ENCODE measurements around the gene MPPED2.

The MPPED2 gene

DNA sequence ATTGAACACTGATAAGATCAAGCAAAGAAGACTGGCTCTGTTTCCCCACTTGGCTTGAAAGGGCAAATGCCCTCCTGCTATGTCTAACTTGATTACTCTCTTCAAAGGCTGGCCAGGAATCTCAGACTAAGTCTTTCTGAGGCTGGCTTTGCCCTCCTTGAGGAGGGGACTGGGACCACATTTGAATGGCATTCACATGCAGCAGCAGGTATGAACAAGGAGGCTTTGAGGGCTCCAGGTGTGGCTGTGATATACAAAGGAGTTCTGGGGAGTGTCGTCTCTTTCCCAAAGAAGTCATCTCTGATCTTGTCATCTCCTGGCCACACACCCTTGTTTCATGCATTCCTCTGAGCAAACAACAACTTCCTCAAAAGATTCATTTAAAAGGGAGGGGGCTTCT, 132.4 kb downstream of the MPPED2 start:
- DNase-seq (ENCODE audit: low spot score): no peak

DNA sequence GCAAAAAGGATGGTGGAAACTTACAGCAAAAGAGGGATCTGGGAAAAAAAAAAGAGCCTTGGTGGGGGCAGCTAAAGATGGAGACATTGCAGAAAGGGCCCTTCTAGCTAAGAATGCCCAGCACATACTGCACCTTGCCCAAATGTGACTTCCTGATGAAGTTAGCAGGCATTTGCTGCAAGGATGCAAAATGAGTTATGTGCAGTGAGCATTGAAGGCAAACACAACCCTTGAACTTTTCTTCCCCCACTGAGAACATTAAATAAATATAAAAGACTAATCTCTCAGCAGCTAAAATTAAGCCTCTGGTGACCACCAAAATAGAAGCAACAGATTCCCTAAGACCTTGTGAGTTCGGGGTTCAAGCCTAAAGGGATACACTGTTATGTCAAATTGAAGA, 133.3 kb downstream of the MPPED2 start:
- no peak for DNase-seq (ENCODE audit: low spot score)

DNA sequence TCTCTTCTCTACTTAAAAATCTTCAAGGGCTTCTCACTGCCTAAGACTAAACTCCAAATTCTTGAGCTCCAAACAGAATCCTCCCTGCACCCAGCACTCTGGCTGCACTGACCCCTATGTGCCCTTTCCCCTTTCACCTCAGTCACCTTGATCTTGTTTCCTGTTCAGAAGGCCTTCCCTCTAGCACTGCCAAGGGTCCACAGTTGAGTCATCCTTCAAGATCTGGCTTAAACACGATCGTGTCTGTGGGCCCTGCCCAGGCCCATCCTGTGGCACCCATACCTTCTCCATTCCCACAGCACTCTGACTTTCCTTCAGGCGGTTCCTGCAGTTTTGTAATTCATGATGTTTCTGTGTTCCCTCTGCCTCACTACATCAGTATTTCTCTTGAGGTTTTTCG, 134.0 kb downstream of the MPPED2 start:
- no peak for DNase-seq (ENCODE audit: low spot score)

DNA sequence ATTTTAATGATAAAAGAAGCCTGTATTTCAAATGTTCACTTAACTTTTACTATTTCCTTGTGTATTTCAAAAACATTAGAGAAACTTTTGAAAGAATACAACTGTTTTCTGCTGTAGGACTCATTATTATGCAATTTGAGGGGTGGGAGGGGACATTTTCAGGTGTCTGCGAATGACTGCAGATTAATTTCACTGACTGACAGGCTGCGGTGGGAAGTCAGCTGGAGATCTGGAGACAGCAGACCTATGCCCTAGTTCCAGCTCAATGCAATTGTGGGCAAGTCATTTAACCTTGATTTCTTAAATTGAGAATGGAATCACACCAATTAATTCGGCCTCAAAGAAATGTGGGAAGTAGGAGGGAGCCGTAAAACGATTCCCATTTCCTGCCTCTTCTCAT, 134.5 kb downstream of the MPPED2 start:
- no peak for DNase-seq (ENCODE audit: low spot score)

DNA sequence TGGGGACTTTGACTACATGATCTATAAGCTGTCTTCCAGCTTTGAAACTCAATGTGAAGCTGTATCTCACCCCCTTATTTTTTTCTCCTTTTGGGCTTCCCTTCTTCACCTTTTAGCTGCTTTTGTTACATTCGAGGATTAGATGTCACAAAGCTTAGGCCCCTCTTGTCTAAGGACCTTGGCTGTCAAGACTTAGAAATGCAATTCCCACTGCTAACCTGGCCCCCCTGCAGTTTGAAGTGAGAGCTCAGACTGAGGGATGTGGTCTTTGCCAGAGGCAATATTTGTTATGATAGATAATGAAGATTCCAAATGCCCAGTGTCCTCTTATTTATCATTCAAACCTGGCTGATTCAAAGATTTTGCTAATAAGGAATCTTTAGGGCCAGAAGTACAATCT, 135.0 kb downstream of the MPPED2 start:
- DNase-seq (ENCODE audit: low spot score): no peak

DNA sequence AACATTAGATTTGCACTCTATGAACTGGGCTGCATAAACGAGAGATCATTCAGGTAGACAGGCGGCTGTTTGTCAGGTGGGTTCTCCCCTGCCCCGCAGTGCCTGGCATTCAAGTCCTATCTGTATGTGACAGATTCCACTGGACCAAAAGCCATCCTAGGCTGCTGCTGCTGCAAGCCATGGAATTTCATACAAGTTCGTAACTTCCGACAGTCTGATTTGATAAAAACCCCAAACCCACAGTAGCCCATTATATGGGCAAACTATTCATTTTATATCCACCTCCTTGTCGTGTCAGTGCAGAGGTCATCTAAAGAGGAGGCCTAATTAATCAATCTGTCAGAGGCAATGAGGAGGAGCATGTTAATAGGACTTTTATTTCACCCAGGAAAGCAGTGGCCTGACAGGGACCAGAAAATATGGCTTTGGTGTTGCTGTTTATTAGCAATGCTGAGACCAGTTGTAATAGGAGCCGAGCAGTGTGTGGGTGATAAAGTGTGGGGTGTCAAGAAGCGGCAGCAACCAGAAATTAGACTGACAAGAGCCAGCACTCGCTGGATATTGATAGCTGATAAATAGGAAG, 139.0 kb downstream of the MPPED2 start:
- no peak for DNase-seq (ENCODE audit: low spot score)

DNA sequence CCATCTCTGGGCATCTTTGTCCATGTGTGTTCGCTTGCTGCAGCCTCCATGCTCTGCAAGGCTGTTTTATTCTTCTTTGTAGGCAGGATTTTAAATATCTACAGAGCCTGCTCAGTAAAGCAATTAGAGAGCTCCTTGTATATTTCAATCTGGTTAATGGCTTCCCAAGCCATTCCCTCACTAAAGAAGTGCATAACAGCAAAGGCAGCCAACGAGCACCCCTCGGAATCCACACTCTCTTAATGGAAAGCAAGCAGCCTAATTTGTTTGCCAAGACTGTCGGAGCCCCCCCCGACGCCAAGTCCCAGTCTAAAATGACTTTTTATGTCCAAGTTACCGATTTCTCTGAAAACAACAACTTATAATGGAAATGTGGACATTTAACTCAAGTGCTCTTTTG, 139.6 kb downstream of the MPPED2 start:
- DNase-seq (ENCODE audit: low spot score): no peak

DNA sequence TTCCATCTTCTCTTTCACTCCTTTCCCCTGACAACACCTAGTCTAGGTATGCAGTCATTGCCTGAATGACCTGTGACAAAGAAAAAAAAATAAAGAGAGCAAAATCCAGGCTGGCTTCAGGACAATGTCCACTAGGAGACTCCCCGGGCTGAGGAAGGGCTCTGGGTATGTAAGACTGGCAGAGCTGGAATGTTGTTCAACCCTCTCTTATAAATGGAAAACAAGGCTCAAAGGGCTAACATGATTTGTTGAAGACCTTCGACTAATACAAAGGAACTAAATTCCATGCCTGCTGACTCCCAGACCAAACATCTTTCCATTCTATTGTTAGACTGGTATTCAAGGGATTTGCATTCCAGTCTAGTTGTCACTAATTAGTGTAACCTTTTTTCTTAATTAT, 141.1 kb downstream of the MPPED2 start:
- no peak for DNase-seq (ENCODE audit: low spot score)

DNA sequence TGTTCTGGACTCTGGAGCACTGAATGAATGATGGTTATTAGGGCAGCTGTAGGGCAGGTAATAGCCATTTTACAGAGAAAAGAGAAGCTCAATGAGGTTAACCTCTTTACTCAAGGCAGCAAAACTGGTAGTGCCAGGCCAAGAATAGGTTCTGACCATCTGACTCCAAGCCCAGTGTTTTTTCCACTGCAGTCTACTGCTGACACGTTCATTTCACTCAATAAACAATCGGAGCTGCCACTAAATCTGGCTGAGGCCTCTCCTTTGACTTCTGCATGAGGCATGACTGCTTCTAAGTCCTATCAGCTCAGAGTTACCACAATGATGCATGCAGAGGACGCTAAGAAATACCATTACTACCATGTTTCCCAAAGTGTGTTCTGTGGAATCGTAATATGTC, 145.6 kb downstream of the MPPED2 start:
- DNase-seq (ENCODE audit: low spot score): no peak

DNA sequence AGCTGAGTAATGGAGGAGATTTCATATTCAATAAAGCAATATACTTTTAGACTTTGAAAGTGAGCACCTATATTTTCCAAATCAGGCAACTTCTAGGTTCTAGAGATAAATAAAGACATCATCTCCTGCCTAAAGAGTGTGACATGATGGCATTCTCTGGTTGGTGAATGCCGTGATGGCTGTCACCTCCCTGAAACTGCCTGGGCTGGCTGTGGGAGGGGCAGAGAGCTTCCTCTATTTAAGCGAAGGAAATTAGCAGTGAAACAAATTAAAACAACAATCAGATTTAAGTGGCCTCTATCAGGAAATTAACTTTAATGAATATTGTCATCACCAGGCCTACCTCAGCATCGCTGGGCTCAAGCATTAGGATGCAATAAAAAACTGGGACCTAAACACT, 149.4 kb downstream of the MPPED2 start:
- DNase-seq (ENCODE audit: low spot score): no peak

DNA sequence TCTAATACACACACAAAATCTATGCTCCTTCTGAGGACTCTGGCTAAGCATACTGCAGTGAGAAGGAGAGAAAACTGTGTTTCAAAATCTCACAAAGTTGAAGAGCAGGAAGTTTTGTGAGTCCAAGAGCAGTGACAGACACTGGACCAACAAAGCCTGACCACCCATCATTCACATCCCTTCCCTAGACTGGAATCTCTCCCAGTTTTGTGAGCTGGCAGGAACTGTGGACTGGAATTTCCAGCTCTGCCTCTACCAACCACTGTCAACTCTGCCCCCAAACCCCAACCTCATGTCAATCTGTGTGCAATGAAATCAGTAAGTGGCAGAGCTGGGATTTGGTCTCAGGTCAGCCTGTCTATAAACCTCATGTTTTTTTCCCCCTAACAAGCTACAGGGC, 150.7 kb downstream of the MPPED2 start:
- DNase-seq (ENCODE audit: low spot score): no peak

DNA sequence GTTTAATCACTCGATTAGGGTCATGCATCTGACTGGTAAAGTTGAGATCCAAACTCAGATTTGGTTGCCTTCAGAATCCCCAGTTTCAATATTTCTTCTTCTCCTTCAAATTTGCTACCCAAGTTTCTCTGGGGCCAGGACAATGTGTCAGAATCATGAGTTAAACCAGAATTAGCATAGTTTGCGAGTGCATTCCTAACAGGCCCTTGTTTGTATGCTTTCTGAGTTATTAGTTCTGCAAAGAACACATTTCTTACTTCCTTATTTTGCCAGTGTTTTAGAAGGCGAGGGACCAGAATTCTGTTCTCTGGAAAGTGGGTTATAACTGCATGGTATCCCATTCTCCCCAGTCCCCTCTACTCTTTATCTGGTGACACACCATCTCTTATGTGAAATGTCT, 151.3 kb downstream of the MPPED2 start:
- DNase-seq (ENCODE audit: low spot score): no peak

DNA sequence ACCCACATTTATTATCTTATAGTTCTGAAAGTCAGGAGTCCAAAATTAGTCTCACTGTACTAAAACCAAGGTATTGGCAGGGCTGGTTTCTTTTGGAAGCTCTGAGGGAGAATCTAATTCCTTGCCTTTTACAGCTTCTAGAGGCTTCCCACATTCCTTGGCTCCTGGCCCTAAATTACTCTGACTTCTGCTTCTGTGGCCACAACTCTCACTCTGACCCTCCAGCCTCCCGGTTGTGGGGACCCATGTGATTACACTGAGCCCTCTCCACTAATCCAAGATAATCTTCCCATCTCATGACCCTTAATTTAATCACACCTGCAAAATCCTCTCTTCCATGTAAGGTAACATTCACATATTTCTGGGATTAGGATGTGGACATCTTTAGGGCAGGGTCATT, 152.3 kb downstream of the MPPED2 start:
- DNase-seq (ENCODE audit: low spot score): no peak

DNA sequence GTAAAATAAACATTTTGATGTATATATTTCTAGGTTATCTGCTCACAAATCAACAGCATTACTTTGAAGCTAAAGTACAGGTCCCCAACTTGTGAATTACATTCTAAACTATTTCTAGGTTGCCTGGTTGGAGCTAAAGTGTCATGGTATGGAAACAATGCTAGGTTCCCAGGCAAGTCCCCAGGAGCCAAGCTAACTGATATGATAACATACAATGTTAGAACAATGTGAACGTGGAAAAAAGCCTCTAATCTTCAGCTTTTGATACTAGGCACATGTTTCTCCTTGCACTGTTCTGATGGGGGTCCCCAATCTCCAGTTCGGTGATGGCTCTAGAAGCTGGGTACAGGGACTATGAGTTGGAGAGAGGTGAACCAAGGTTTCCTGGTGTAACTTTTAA, 153.4 kb downstream of the MPPED2 start:
- DNase-seq (ENCODE audit: low spot score): no peak

DNA sequence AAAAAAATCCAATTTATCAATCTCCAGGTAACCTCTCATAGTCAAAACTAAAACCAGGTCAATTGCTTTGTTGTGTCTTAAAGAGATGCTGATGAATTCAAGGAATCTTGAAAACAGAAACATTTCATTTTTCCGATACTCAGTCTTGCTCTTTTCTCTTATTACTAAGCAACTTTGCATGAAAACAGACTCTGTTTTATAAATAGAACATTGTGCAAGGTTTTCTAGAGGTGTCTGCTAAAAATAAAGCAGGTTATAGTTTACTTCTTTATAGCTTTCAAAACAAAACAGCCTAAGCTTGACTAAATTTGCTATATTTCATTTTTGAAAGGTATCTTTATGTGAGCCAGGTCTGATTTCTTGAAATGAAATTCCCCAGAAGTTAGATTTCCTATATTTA, 154.0 kb downstream of the MPPED2 start:
- no peak for DNase-seq (ENCODE audit: low spot score)

DNA sequence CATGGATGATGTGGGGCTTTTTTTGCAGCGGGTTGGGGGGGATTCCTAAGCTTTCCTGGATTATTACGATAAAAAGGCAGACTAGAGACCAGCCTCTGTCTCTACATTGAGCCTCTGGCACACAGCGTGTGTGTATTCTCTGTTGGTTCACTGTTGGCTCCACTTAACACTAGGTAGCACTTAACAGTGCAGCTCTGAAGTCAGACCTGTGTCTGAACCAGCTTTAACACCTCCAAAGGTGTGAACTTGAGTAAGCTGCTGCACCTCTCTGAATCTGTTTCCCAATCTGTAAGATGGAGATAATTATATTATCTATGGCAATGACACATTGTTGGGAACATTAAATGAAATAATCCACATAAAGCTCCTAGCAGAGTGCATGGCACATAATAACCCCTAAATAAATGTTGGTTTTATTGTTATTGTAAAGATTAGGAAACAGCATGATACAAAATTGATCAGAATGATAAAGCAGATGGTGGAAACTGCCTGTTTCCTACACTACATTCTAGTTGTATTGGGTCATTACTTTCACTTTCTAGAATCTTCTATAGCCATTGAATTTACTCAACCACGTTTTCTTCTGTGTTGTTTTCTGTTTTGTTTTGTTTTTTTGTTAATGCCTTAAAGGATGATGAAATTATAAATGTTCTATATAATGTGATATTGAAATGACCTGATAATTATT, 154.9 kb downstream of the MPPED2 start:
- DNase-seq (ENCODE audit: low spot score): no peak

DNA sequence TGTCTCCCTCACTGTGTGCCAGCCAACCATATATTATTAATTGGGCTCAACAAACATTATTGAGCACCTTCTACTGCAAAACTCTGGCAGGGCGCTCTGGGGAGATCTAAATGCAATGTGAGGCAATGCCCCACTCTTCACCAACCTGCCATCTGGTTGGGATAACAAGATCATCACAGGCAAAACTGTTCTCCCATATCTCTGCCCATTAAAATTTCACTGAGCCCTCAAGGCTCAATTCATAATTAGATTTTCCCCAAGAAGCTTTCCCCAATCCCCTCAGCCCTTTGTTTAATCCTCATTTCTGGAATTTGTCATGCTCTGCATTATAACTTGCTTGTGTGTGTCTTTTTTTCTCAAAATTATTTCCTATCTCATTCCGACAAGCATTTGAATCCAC, 156.6 kb downstream of the MPPED2 start:
- no peak for DNase-seq (ENCODE audit: low spot score)

DNA sequence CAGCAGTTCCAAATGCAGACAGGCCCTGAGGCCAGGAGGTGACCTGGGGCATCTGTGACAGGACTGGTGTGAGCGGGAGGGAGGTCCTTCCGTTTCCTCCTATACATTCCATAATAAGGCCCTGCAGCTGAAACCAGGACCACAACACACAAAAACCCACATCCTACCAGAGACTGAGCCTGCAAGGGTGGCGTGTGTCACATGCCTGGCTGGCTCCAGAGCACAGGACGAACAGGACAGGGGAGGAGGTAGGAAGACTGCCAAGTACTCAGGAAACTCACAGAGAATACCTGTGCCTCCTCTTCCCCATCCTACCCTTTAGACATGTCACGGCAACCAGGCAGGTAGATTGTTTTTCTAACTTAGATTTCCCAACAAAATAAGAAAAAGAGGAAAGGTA, 159.4 kb downstream of the MPPED2 start:
- no peak for DNase-seq (ENCODE audit: low spot score)

DNA sequence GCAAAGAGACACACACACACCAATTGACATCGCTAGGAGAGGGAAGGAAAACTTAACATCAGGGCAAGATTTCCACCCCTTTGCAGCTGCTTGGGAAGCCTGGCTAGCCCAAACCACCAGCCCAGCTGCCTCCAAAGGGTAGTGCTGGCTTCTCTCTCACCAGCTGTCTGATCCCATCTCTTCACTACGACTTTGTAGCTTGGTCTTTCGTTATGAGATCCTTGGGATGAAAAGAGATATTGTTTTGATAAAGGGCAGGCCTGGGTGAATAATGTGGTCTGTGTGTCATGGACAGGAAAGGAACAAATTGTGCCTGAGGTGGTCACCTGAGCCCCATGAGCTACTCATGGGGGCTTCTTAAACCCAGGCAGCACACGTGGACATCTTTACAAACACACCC, 161.3 kb downstream of the MPPED2 start:
- no peak for DNase-seq (ENCODE audit: low spot score)

DNA sequence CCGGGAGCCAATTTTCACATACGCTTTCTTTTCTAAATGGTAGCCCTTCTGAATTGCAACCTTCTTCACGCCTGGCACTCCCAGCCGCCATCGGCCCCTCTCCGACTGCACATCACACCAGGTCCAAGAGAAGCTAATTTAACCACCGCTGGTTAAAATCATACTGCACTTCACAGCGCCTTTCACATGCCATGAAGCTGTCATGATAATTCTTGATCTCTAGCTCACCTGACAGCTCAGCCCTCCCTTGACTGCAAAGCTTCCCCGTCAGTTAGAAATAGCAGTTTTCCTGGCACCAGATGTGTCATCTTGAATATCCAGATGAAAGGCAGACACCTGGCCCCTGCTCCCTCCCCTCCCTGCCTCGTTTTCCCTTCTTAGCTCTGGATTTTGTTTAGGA, 161.8 kb downstream of the MPPED2 start:
- no peak for DNase-seq (ENCODE audit: low spot score)

DNA sequence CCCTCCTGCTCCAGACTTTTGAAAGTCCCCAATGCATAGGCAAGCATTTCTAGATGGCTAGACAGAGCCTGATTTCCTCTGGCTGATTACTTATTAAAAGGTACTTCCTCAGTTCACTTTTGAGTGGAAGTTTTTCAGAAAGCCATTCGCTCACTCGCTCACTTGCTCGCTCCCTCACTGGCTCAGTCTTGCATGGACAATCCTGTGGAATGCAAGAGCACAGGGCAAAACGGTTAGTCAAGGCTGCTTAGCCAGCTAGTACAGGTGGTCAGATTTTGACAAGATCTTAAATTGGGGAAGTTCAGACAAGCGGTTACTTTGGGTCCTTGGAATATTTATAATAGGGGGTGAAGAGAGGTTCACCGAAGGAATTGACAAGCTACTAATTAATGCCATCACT, 162.3 kb downstream of the MPPED2 start:
- DNase-seq (ENCODE audit: low spot score): no peak

DNA sequence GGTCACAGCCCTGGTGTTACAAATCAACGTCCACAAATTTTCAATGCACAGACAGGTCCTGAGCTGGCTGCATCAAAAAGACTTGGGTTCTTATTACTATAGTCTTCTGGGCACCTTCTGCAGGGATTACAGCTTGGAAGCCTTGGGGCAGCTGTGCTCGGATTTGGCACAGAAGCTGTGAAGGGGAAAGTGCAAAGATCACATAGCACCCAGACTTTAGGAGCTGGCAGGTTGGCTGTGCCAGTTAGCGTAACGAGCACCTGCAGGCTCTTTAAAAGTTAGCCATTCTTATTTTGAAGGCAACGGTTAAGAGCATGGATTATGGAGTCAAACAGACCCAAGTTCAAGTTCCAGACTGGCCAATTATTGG, 162.9 kb downstream of the MPPED2 start:
- DNase-seq (ENCODE audit: low spot score): no peak

DNA sequence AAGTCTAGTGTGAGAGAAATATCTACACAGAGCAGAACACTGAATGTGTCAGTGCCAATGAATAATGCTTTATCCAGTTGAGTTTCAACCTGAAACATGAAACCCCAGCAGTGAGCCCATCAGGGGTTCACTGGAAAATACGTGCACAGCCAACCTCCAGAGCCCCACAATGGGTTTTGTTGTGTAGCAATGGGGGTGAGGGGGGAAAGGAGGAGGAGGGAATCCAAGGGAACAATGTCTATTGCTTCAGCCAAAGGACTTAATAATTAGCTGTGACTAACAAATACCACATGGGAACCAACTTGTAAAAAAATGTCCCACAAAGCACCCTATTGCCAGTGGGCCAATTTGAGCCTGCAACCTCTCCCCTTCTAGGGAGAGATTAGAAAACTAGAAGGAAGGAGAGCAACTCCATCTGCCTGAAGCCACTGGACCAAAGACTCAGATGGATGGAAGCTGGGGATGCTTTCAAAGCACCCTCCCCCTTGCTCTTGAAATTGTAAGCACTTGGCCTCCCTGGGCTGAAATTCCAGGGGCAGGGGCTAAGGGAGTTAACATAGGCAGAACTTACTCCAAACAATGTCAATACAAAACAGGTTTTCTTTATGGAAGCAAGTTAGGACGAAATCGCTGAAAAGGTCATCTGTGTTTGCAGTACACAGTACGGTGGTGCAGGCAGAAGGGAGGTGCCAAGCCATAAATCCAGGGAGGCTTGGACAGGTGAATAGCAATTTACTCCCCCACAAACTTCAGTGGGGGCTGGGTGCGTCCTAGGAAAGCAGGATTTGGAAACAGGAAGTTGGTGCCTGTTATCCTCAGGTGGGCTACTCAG, 163.5 kb downstream of the MPPED2 start:
- DNase-seq (ENCODE audit: low spot score): no peak
